RWPE2 (cell line): ENCODE results near the gene ADCY1.
A peak's percentile ranks its signal among the peaks of the same experiment; 100 is the strongest.

ENCODE experiments used
- ATAC-seq: fragments of 200-7000 bp; cut with Tn5 transposase; 3 replicates; pipeline ENCODE4 v1.9.1; 2021; ENCODE audit warnings: low read depth
- DNase-seq: peaks from one replicate; pipeline ENCODE4 v3.0.0-alpha.2; 2020; ENCODE audit warnings: low spot score
- H3K27ac ChIP-seq: fragments of 450-650 bp; 2 replicates; pipeline ENCODE4 v1.5.1; 2017; ENCODE audit warnings: mild to moderate bottlenecking; ENCODE audit not compliant: poor library complexity, severe bottlenecking
- H3K27me3 ChIP-seq: fragments of 250-450 bp; sonication (Bioruptor Pico); 2 replicates; pipeline ENCODE4 v1.5.1; 2021; ENCODE audit warnings: mild to moderate bottlenecking, moderate library complexity; ENCODE audit not compliant: insufficient read depth, poor library complexity, severe bottlenecking
- H3K36me3 ChIP-seq: fragments of 250-450 bp; sonication (Bioruptor Pico); 2 replicates; pipeline ENCODE4 v1.5.1; 2020; ENCODE audit warnings: low read depth, mild to moderate bottlenecking, moderate library complexity
- H3K4me1 ChIP-seq: fragments of 250-450 bp; sonication (Bioruptor Pico); 2 replicates; pipeline ENCODE4 v1.5.1; 2021; ENCODE audit warnings: mild to moderate bottlenecking, moderate library complexity; ENCODE audit not compliant: insufficient read depth, poor library complexity, severe bottlenecking
- H3K4me3 ChIP-seq: fragments of 250-450 bp; sonication (Bioruptor Pico); 2 replicates; pipeline ENCODE4 v1.5.1; 2021; ENCODE audit warnings: mild to moderate bottlenecking, moderate library complexity; ENCODE audit not compliant: severe bottlenecking
- H3K9me3 ChIP-seq: fragments of 250-450 bp; sonication (Bioruptor Pico); 2 replicates; pipeline ENCODE4 v1.5.1; 2021; ENCODE audit warnings: mild to moderate bottlenecking, moderate library complexity; ENCODE audit not compliant: severe bottlenecking
- TF ChIP-seq, protein P1 (sequence below): fragments of 450-650 bp; IDR thresholded peaks from one replicate; pipeline ENCODE4 v1.5.1; 2017; ENCODE audit warnings: mild to moderate bottlenecking, moderate library complexity; ENCODE audit not compliant: poor library complexity, severe bottlenecking

Gene ADCY1

DNA sequence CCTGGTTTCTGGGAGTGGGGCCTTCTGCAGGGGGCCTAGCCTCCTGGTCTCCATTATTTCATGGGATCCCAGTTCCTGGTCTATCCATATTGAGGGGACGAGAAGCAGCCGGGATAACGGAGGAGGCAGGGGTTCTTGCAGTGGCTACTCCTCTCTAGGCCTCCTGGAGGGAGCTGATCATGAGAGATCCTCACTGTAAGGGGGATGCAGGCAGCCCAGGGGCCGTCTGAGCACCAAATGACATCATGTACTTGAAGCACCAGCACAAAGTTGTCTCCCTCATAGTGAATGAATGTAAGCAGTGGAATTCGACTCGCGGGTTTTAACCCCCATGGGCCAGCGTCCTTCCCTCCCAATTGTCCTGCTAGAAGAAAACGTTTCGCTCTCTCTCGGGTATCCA is 964 bp upstream of the ADCY1 start:
- H3K27me3 ChIP-seq, result peaks cover 61% of the 10 kb centered on the region
- DNase-seq (no peak), ATAC-seq (no peak)
- H3K36me3 ChIP-seq, result no peaks in the 10 kb centered on the region
- TF ChIP-seq, protein P1, sequence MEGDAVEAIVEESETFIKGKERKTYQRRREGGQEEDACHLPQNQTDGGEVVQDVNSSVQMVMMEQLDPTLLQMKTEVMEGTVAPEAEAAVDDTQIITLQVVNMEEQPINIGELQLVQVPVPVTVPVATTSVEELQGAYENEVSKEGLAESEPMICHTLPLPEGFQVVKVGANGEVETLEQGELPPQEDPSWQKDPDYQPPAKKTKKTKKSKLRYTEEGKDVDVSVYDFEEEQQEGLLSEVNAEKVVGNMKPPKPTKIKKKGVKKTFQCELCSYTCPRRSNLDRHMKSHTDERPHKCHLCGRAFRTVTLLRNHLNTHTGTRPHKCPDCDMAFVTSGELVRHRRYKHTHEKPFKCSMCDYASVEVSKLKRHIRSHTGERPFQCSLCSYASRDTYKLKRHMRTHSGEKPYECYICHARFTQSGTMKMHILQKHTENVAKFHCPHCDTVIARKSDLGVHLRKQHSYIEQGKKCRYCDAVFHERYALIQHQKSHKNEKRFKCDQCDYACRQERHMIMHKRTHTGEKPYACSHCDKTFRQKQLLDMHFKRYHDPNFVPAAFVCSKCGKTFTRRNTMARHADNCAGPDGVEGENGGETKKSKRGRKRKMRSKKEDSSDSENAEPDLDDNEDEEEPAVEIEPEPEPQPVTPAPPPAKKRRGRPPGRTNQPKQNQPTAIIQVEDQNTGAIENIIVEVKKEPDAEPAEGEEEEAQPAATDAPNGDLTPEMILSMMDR, result no peak
- H3K4me3 ChIP-seq, result no peak overlapping the region
- H3K4me1 ChIP-seq, result no peaks in the 10 kb centered on the region
- H3K9me3 ChIP-seq, result no peaks in the 10 kb centered on the region
- H3K27ac ChIP-seq, result no peak overlapping the region

DNA sequence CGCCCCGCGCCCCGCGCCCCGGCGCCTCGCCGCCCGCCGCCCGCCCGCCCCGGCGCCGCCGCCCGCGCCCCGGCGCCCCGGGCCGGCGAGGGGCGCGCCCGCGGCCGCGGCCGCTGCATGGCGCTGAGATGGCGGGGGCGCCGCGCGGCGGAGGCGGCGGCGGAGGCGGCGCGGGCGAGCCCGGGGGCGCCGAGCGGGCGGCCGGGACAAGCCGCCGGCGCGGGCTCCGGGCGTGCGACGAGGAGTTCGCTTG is 174 bp downstream of the ADCY1 start:
- DNase-seq (no peak), ATAC-seq (no peak)
- Histone ChIP-seq H3K9me3 (no peaks in the 10 kb centered on the region), H3K27me3 (peaks cover 61% of the 10 kb centered on the region), H3K4me3 (peak overlapping the region; percentile 29), H3K27ac (no peak overlapping the region), H3K36me3 (no peaks in the 10 kb centered on the region), H3K4me1 (no peaks in the 10 kb centered on the region)
- TF ChIP-seq, protein P1, result no peak

DNA sequence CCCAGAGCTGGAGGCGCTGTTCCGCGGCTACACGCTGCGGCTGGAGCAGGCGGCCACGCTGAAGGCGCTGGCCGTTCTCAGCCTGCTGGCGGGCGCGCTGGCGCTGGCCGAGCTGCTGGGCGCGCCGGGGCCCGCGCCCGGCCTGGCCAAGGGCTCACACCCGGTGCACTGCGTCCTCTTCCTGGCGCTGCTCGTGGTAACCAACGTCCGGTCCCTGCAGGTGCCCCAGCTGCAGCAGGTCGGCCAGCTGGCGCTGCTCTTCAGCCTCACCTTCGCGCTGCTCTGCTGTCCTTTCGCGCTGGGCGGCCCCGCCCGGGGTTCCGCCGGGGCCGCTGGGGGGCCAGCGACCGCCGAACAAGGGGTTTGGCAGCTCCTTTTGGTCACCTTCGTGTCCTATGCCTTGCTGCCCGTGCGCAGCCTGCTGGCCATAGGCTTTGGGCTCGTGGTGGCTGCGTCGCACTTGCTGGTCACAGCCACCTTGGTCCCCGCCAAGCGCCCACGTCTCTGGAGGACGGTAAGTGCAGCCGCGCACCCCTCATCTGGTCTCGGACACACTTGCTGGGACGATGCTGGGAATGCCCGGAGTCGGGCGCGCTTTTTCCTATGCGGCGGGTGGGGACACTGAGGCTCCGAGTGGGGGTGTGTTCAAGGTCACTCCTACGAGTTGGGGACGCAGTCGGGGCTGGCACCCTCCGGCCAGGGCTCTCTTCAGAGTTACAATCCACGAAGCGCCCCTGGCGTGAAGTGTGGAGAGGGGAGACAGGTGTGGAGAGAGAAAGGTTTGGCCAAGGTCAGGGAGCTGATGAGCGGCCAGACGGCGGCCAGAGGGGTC is 717 bp downstream of the ADCY1 start:
- no peak overlapping the region for H3K27ac ChIP-seq
- no peak for DNase-seq
- H3K4me3 ChIP-seq, result peak overlapping the region; percentile 29

DNA sequence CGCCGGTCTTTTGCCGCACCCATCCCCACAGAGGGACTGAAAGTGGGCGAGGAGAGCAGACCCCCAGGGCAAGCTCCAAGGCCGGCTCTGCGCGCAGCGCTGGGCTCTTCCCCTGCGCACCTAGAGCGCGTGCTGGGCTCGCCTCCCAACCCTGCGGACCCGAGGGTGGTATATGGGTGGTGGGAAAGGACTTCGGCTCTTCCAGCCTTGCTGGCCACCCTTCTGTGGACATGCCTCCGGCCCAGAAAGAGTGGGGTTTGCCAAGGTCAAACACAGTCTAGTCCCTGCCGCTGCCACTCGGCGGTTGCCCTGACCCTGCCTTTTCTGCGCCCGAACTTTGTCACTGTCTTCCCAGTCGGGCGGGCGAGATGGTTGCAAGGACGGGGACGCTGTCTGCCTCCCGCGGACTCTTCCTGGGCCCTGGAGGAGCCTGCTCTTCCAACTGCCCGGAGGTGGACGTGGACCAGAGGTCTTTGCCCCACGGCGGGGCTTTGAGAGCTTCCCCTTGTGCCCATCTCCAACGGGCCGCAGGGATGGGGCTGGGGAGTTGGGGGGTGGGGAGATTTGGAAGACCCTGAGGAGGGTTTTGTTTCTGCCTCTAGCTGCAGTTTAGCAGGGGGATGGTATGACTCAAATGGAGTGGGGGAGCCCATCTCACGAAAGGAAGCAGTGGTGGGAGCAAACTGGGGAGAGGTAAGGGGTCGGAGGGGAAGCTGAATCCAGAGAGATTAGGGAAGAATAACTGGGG is 1.5 kb downstream of the ADCY1 start:
- H3K9me3 ChIP-seq, result no peaks in the 10 kb centered on the region
- H3K36me3 ChIP-seq, result no peaks in the 10 kb centered on the region
- DNase-seq (no peak), ATAC-seq (no peak)
- H3K4me3 ChIP-seq, result no peak overlapping the region
- H3K27ac ChIP-seq, result no peak overlapping the region
- peaks cover 61% of the 10 kb centered on the region for H3K27me3 ChIP-seq
- TF ChIP-seq, protein P1, result no peak
- H3K4me1 ChIP-seq, result no peaks in the 10 kb centered on the region

More for the DNA sequence above, 717 bp downstream of the ADCY1 start:
- peak; percentile 73 for ATAC-seq
- H3K9me3 ChIP-seq, result no peaks in the 10 kb centered on the region
- H3K4me1 ChIP-seq, result no peaks in the 10 kb centered on the region
- no peaks in the 10 kb centered on the region for H3K36me3 ChIP-seq
- TF ChIP-seq, protein P1, result peak; percentile 11
- H3K27me3 ChIP-seq, result peaks cover 61% of the 10 kb centered on the region
